C4-2B (cell line): ENCODE measurements around the gene PRELID1.

Source experiments
- ZFX ChIP-seq: fragments of 450-650 bp; IDR thresholded peaks from 2 replicates; pipeline ENCODE4 v1.6.1; 2017
- TF ChIP-seq, protein P1 (sequence below): fragments of 450-650 bp; conservative IDR thresholded peaks from 2 replicates; pipeline ENCODE4 v1.5.1; 2017; ENCODE audit warnings: mild to moderate bottlenecking

- TF ChIP-seq, protein P1, sequence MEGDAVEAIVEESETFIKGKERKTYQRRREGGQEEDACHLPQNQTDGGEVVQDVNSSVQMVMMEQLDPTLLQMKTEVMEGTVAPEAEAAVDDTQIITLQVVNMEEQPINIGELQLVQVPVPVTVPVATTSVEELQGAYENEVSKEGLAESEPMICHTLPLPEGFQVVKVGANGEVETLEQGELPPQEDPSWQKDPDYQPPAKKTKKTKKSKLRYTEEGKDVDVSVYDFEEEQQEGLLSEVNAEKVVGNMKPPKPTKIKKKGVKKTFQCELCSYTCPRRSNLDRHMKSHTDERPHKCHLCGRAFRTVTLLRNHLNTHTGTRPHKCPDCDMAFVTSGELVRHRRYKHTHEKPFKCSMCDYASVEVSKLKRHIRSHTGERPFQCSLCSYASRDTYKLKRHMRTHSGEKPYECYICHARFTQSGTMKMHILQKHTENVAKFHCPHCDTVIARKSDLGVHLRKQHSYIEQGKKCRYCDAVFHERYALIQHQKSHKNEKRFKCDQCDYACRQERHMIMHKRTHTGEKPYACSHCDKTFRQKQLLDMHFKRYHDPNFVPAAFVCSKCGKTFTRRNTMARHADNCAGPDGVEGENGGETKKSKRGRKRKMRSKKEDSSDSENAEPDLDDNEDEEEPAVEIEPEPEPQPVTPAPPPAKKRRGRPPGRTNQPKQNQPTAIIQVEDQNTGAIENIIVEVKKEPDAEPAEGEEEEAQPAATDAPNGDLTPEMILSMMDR, result no peak
- no peak for TF ChIP-seq ZFX
Measured at GRCh38 chr5:177336603-177337494, 33.2 kb downstream of the PRELID1 start.
